A549 (cell line): Measurements from ENCODE around the gene FBXL13. TPM values are rescaled to one million over a fixed set of nuclear protein-coding genes. Genes with fewer than 3 reads are reported as not detected.
A peak's percentile ranks its signal among the peaks of the same experiment; 100 is the strongest.
"Not testable (repeated sequence)": the region's sequence is repeated elsewhere in the genome, so short reads cannot be mapped to it uniquely, and the experiment has no call there.

Source experiments
- ATAC-seq, 2 experiments: fragments of 200-7000 bp in 1 of 2; fragments of >200 bp in 1 of 2; cut with Nextera tagmentation in 1 of 2; cut with Tn5 transposase in 1 of 2; 3 replicates each; pipeline versions ENCODE4 v1.8.0 to v1.9.1; 2018 to 2020; ENCODE audit warnings: mild to moderate bottlenecking in 1 of 2, moderate library complexity in 1 of 2
- CTCF ChIA-PET: fragments of 300-600 bp; sonication (Branson Sonifier 250); formaldehyde crosslinking; extraction: SDS; loops from one replicate; lab custom pipeline; 2021; ENCODE audit warnings: antibody characterized with exemption, inconsistent platforms; lab: Yijun Ruan, JAX
- POLR2A ChIA-PET: fragments of 350-600 bp; formaldehyde crosslinking; extraction: SDS; loops from one replicate; lab custom pipeline; 2021; ENCODE audit warnings: antibody characterized with exemption, inconsistent platforms; lab: Yijun Ruan, JAX
- DNase-seq, 2 experiments: peaks; one replicate each; pipeline versions ENCODE4 v3.0.0 to v3.0.0-alpha.2; 2011 to 2016; ENCODE audit warnings: low read depth in 1 of 2, low spot score in 1 of 2
- FAIRE-seq: peaks from 2 replicates; lab custom pipeline; 2011; peaks lifted over from hg19 to GRCh38; lab: Jason Lieb, UNC
- H3K27ac ChIP-seq, 2 experiments: fragments of >200 bp; sonication (Bioruptor Twin); formaldehyde crosslinking; 3 replicates each; pipeline ENCODE4 v1.5.1; 2016 to 2017
- H3K4me1 ChIP-seq: fragments of >200 bp; sonication (Bioruptor Twin); formaldehyde crosslinking; 3 replicates; pipeline ENCODE4 v1.6.1; 2016
- H3K4me2 ChIP-seq: fragments of >200 bp; sonication (Bioruptor Twin); formaldehyde crosslinking; 3 replicates; pipeline ENCODE4 v1.6.1; 2016
- H3K4me3 ChIP-seq: fragments of >200 bp; sonication (Bioruptor Twin); formaldehyde crosslinking; 3 replicates; pipeline ENCODE4 v1.5.1; 2016
- H3K9me3 ChIP-seq: fragments of >200 bp; sonication (Bioruptor Twin); formaldehyde crosslinking; 3 replicates; pipeline ENCODE4 v1.6.1; 2016
- BCL3 ChIP-seq: fragments of >200 bp; sonication (Bioruptor Twin); formaldehyde crosslinking; IDR thresholded peaks from 3 replicates; pipeline ENCODE4 v1.6.1; 2016
- CBX2 ChIP-seq: fragments of 200-600 bp; sonication (generic); IDR thresholded peaks from 2 replicates; pipeline ENCODE4 v1.6.1; 2016; ENCODE audit warnings: low read depth, mild to moderate bottlenecking, borderline replicate concordance
- CBX8 ChIP-seq: fragments of 200-600 bp; sonication (generic); IDR thresholded peaks from 2 replicates; pipeline ENCODE4 v1.6.1; 2016
- EHF ChIP-seq: fragments of 250-450 bp; sonication (Bioruptor Pico); IDR thresholded peaks from 2 replicates; pipeline ENCODE4 v1.5.0; 2020; ENCODE audit warnings: mild to moderate bottlenecking
- EHMT2 ChIP-seq: fragments of 200-600 bp; sonication (generic); IDR thresholded peaks from 2 replicates; pipeline ENCODE4 v1.6.1; 2016; ENCODE audit warnings: antibody characterized with exemption, low read depth, mild to moderate bottlenecking, moderate library complexity
- ELK1 ChIP-seq: fragments of 150-350 bp; IDR thresholded peaks from 2 replicates; pipeline ENCODE4 v1.6.1; 2014; ENCODE audit warnings: low read depth, mild to moderate bottlenecking, low read length
- EP300 ChIP-seq, 2 experiments: fragments of >200 bp; sonication (Bioruptor Twin); formaldehyde crosslinking; IDR thresholded peaks; 2 replicates in 1 of 2; 3 replicates in 1 of 2; pipeline ENCODE4 v1.6.1; 2016 to 2017
- FOSL2 ChIP-seq, 2 experiments: fragments of 450-650 bp in 1 of 2; fragments of >200 bp in 1 of 2; sonication (Bioruptor Twin) in 1 of 2; formaldehyde crosslinking; IDR thresholded peaks; 2 replicates each; pipeline versions ENCODE4 v1.5.0 to v1.6.1; 2016 to 2020; ENCODE audit warnings: mild to moderate bottlenecking in 1 of 2, moderate library complexity in 1 of 2
- HOXB5 ChIP-seq: fragments of 250-450 bp; sonication (Bioruptor Pico); IDR thresholded peaks from 2 replicates; pipeline ENCODE4 v1.5.0; 2020; ENCODE audit warnings: mild to moderate bottlenecking, moderate library complexity
- JUN ChIP-seq, 2 experiments: fragments of >200 bp; sonication (Bioruptor Twin); formaldehyde crosslinking; IDR thresholded peaks; 2 replicates in 1 of 2; 3 replicates in 1 of 2; pipeline ENCODE4 v1.6.1; 2016 to 2017
- JUNB ChIP-seq: fragments of >200 bp; sonication (Bioruptor Twin); formaldehyde crosslinking; IDR thresholded peaks from 2 replicates; pipeline ENCODE4 v1.6.1; 2016
- KDM5A ChIP-seq: fragments of 200-600 bp; sonication (generic); IDR thresholded peaks from 2 replicates; pipeline ENCODE4 v1.6.1; 2016; ENCODE audit warnings: antibody characterized with exemption, mild to moderate bottlenecking
- MAZ ChIP-seq: fragments of 150-350 bp; IDR thresholded peaks from 2 replicates; pipeline ENCODE4 v1.6.1; 2014; ENCODE audit warnings: antibody characterized with exemption, low read depth, low read length, borderline replicate concordance
- MYC ChIP-seq: IDR thresholded peaks from 2 replicates; pipeline ENCODE4 v1.6.1; 2012; ENCODE audit warnings: mild to moderate bottlenecking, inconsistent platforms, low read length, improper control_type of control experiment, borderline replicate concordance
- PHF8 ChIP-seq: fragments of 200-600 bp; sonication (generic); IDR thresholded peaks from 2 replicates; pipeline ENCODE4 v1.6.1; 2016; ENCODE audit warnings: low read depth, mild to moderate bottlenecking, antibody characterized with exemption, moderate library complexity, borderline replicate concordance
- RAD21 ChIP-seq, 2 experiments: fragments of >200 bp in 1 of 2; sonication (Bioruptor Twin) in 1 of 2; formaldehyde crosslinking in 1 of 2; IDR thresholded peaks in 1 of 2; conservative IDR thresholded peaks in 1 of 2; 2 replicates in 1 of 2; 3 replicates in 1 of 2; pipeline ENCODE4 v1.6.1; 2012 to 2018; ENCODE audit warnings: inconsistent platforms in 1 of 2
- RARB ChIP-seq: fragments of 250-450 bp; sonication (Bioruptor Pico); IDR thresholded peaks from 2 replicates; pipeline ENCODE4 v1.8.0; 2021; ENCODE audit warnings: mild to moderate bottlenecking, moderate library complexity
- RCOR1 ChIP-seq: fragments of 150-350 bp; IDR thresholded peaks from 2 replicates; pipeline ENCODE4 v1.6.1; 2014; ENCODE audit warnings: antibody characterized with exemption, low read length, low read depth
- RNF2 ChIP-seq: fragments of 200-600 bp; sonication (generic); IDR thresholded peaks from 2 replicates; pipeline ENCODE4 v1.6.1; 2016; ENCODE audit warnings: low read depth, mild to moderate bottlenecking, antibody characterized with exemption, moderate library complexity, borderline replicate concordance
- SREBF2 ChIP-seq: fragments of 450-650 bp; IDR thresholded peaks from 2 replicates; pipeline ENCODE4 v1.6.1; 2014; ENCODE audit warnings: mild to moderate bottlenecking, moderate library complexity
- ZC3H11A ChIP-seq: fragments of 450-650 bp; IDR thresholded peaks from 2 replicates; pipeline ENCODE4 v1.6.1; 2014; ENCODE audit warnings: antibody characterized with exemption, mild to moderate bottlenecking
- ZNF302 ChIP-seq: fragments of 250-450 bp; sonication (Bioruptor Pico); IDR thresholded peaks from 2 replicates; pipeline ENCODE4 v1.9.0; 2021; ENCODE audit warnings: inconsistent platforms, mild to moderate bottlenecking, moderate library complexity
- ZSCAN20 ChIP-seq: fragments of 250-450 bp; sonication (Bioruptor Pico); IDR thresholded peaks from 2 replicates; pipeline ENCODE4 v1.8.0; 2022; ENCODE audit warnings: mild to moderate bottlenecking, moderate library complexity
- WGBS: methylation state at CpG from one replicate; pipeline ENCODE4 v1.1.6; 2017; ENCODE audit errors: missing lambda C conversion rate; 5-methylcytosine and 5-hydroxymethylcytosine counted together
- polyA plus RNA-seq, 4 experiments: library from polyadenylated mRNA; depleted of rRNA in 3 of 4; stranded (reverse); fragments of >200 nt; fragmentation: RNase III in 1 of 4; extraction: RNeasy Plus Mini Kit Qiagen cat#74134 plus additional on column Dnase treatment in 1 of 4; gene quantifications; 2 replicates in 3 of 4; 3 replicates in 1 of 4; pipeline ENCODE4 v1.2.3, GENCODE V29; 2011 to 2017
- TF ChIP-seq, protein P1 (sequence below): IDR thresholded peaks from 2 replicates; pipeline ENCODE4 v1.6.1; 2012
- TF ChIP-seq, protein P2 (sequence below): fragments of >200 bp; sonication (Bioruptor Twin); formaldehyde crosslinking; IDR thresholded peaks from 3 replicates; pipeline ENCODE4 v1.5.1; 2016
- TF ChIP-seq, protein P3 (sequence below): IDR thresholded peaks from 2 replicates; pipeline ENCODE4 v1.6.1; 2012

The FBXL13 gene
- polyA plus RNA-seq, 2 of the 4 experiments (the other 2 are of a cell fraction): 0.45 to 0.70 TPM

DNA sequence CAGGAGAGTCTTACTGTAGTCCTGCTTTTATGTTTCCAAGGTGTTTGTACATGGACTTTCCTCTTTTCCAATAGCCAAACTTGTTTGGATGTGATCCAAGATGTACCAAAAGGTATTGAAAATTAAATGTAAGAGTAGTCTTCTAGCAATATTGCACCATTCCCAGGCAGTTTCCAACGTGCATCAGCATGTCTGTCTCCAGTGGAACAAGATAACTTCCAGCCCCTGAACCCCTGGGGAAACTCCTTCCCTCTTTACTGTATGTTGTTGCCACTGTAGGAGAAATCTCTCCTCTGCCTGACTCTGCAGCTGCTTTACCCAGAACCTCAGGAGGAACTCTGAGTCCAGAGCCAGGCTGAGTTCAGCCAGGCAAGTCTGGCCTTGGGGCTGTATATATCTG lies 18.8 kb upstream of the FBXL13 start:
- 0 out of 6 replicates have a peak, but pooled peaks of 1 of the 2 experiments have one; percentile 30 for ATAC-seq
- no peaks in the 10 kb centered on the region for H3K9me3 ChIP-seq
- 44% methylated on average over 1 of the region's 1 CpG for WGBS
- H3K4me2 ChIP-seq: no peak overlapping the region
- TF ChIP-seq JUNB (no peak), CBX8 (no peak), CBX2 (no peak), EHF (CRISPR knock-in tag) (no peak), KDM5A (no peak), RARB (no peak), MAZ (no peak), RCOR1 (no peak), ELK1 (no peak), BCL3 (no peak), MYC (no peak), ZSCAN20 (CRISPR knock-in tag) (no peak), ZNF302 (CRISPR knock-in tag) (no peak)
- TF ChIP-seq, protein P1, sequence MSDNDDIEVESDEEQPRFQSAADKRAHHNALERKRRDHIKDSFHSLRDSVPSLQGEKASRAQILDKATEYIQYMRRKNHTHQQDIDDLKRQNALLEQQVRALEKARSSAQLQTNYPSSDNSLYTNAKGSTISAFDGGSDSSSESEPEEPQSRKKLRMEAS: no peak
- TF ChIP-seq, protein P2, sequence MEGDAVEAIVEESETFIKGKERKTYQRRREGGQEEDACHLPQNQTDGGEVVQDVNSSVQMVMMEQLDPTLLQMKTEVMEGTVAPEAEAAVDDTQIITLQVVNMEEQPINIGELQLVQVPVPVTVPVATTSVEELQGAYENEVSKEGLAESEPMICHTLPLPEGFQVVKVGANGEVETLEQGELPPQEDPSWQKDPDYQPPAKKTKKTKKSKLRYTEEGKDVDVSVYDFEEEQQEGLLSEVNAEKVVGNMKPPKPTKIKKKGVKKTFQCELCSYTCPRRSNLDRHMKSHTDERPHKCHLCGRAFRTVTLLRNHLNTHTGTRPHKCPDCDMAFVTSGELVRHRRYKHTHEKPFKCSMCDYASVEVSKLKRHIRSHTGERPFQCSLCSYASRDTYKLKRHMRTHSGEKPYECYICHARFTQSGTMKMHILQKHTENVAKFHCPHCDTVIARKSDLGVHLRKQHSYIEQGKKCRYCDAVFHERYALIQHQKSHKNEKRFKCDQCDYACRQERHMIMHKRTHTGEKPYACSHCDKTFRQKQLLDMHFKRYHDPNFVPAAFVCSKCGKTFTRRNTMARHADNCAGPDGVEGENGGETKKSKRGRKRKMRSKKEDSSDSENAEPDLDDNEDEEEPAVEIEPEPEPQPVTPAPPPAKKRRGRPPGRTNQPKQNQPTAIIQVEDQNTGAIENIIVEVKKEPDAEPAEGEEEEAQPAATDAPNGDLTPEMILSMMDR: no peak
- CTCF ChIA-PET: interaction anchor here (0.9 to 1.6 kb wide), 2 partner anchors 31 to 55 kb away, joined by 3 to 5 read pairs; partner anchors contain the start of gene NAPEPLD
- POLR2A ChIA-PET: no interaction called here
- no peaks in the 10 kb centered on the region for H3K4me1 ChIP-seq
- FAIRE-seq: no peak
- H3K4me3 ChIP-seq: no peak overlapping the region
- no peak overlapping the region for H3K27ac ChIP-seq
- no peak for DNase-seq

GRCh38 chr7:103092321-103092720 lies 17.7 kb upstream of the FBXL13 start:
- H3K4me2 ChIP-seq, FAIRE-seq, H3K27ac ChIP-seq, H3K9me3 ChIP-seq, H3K4me3 ChIP-seq, H3K4me1 ChIP-seq, ATAC-seq, DNase-seq: not testable (repeated sequence)
- ChIA-PET CTCF (interaction anchor here (0.9 to 2.9 kb wide), 5 partner anchors 12 to 56 kb away, joined by 3 to 9 read pairs (median 5); partner anchors contain the start of genes ARMC10, FBXL13 and NAPEPLD), POLR2A (interaction anchor here (0.7 kb wide), 1 partner anchor 343 kb away, joined by 3 read pairs; the partner anchor contains the start of gene FAM185A)
- WGBS: 68% methylated on average over 4 of the region's 4 CpGs

GRCh38 chr7:103083210-103083609 lies 8.6 kb upstream of the FBXL13 start:
- H3K4me2 ChIP-seq: no peak overlapping the region
- ChIA-PET CTCF (interaction anchor here (0.8 to 0.9 kb wide), 2 partner anchors 9 to 21 kb away, joined by 3 to 4 read pairs; partner anchors contain the start of gene FBXL13), POLR2A (interaction anchor here (1.4 kb wide), 1 partner anchor 8 kb away, joined by 4 read pairs; the partner anchor contains the start of genes ARMC10 and FBXL13)
- H3K4me1 ChIP-seq: no peaks in the 10 kb centered on the region
- 89% methylated on average over 3 of the region's 3 CpGs for WGBS
- H3K27ac ChIP-seq: no peak overlapping the region
- H3K9me3 ChIP-seq: no peaks in the 10 kb centered on the region
- H3K4me3 ChIP-seq: no peak overlapping the region
- ATAC-seq (no peak), FAIRE-seq (no peak), DNase-seq (no peak)
- TF ChIP-seq JUN (IDR thresholded peaks at IDR 0.05): no peak
- TF ChIP-seq ZC3H11A: no peak
- TF ChIP-seq RAD21 (conservative IDR thresholded peaks at IDR 0.05 in 1 of 2, IDR thresholded peaks at IDR 0.05 in 1 of 2): no peak
- no peak for TF ChIP-seq ZNF302 (CRISPR knock-in tag)
- TF ChIP-seq FOSL2 (IDR thresholded peaks at IDR 0.05): no peak
- no peak for TF ChIP-seq FOSL2 (CRISPR knock-in tag; IDR thresholded peaks at IDR 0.05)
- TF ChIP-seq EP300 (IDR thresholded peaks at IDR 0.05): no peak
- no peak for TF ChIP-seq EHMT2
- TF ChIP-seq HOXB5 (CRISPR knock-in tag): no peak
- no peak for TF ChIP-seq ELK1
- no peak for TF ChIP-seq SREBF2
- TF ChIP-seq, protein P3, sequence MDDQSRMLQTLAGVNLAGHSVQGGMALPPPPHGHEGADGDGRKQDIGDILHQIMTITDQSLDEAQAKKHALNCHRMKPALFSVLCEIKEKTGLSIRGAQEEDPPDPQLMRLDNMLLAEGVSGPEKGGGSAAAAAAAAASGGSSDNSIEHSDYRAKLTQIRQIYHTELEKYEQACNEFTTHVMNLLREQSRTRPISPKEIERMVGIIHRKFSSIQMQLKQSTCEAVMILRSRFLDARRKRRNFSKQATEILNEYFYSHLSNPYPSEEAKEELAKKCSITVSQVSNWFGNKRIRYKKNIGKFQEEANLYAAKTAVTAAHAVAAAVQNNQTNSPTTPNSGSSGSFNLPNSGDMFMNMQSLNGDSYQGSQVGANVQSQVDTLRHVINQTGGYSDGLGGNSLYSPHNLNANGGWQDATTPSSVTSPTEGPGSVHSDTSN: no peak
- TF ChIP-seq PHF8: no peak
- TF ChIP-seq JUNB: no peak
- TF ChIP-seq RNF2: no peak
